ENCODE results near the gene TMEM163. TPM values are rescaled to one million over a fixed set of nuclear protein-coding genes. Genes with fewer than 3 reads are reported as not detected.
"Not testable (repeated sequence)": the region's sequence is repeated elsewhere in the genome, so short reads cannot be mapped to it uniquely, and the experiment has no call there.

Gene TMEM163
- total and polyA plus RNA-seq, 2 of the 13 experiments (the other 11 are each of a cell fraction or from before 2014, with no cell fraction given) = 0.05 TPM; not detected in 1

DNA sequence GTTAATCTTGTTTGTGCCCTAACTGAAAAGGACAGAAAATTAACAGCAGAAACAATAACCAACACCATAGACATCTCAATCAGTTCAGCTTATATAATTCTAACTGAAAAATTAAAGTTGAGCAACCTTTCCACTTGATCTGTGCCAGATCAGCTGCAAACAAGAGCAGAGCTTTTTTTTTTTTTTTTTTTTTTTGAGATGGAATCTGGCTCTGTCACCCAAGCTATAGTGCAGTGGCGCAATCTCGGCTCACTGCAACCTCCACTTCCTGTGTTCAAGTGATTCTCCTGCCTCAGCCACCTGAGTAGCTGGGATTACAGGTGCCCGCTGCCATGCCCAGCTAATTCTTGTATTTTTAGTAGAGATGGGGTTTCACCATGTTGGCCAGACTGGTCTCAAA lies 103.3 kb downstream of the TMEM163 start:
- DNase-seq (ENCODE audit: low spot score); H3K36me3 ChIP-seq (replicated peaks in 1 of 2; ENCODE audit: control insufficient read depth in 1 of 2, insufficient read depth in 2 of 2, low read length in 2 of 2); H4K20me1 ChIP-seq (ENCODE audit: insufficient read depth, low read length); POLR2A ChIA-PET; H2AFZ ChIP-seq (ENCODE audit: low read length); FAIRE-seq; ATAC-seq; H3K27me3 ChIP-seq (ENCODE audit: control insufficient read depth in 1 of 2, insufficient read depth in 2 of 2, low read length in 2 of 2); H3K4me3 ChIP-seq (replicated peaks in 1 of 3; ENCODE audit: insufficient read depth in 1 of 3, low read depth in 2 of 3, low read length in 3 of 3); H3K79me2 ChIP-seq (ENCODE audit: insufficient read depth, low read length); H3K9ac ChIP-seq (ENCODE audit: insufficient read depth, low read depth, low read length); BruUV-seq (replicated peaks); H3K27ac ChIP-seq (ENCODE audit: extremely low read length, insufficient read depth, low read length); CTCF ChIA-PET (ENCODE audit: low intra/inter-chr PET ratio, low total read pairs); in situ Hi-C loops (cut with HindIII; ENCODE audit: extremely low pct_ligation_motif_present, low pct_unique_long_range_greater_than_20kb); H3K9me3 ChIP-seq (ENCODE audit: low read length); intact Hi-C loops (cut with micrococcal nuclease; ENCODE audit: unreplicated experiment); H3K4me1 ChIP-seq (ENCODE audit: insufficient read depth, low read length); H3K4me2 ChIP-seq (ENCODE audit: low read depth, low read length): not testable (repeated sequence)
- 22% methylated on average over 3 of the region's 3 CpGs for WGBS (ENCODE audit: low lambda C conversion rate)

DNA sequence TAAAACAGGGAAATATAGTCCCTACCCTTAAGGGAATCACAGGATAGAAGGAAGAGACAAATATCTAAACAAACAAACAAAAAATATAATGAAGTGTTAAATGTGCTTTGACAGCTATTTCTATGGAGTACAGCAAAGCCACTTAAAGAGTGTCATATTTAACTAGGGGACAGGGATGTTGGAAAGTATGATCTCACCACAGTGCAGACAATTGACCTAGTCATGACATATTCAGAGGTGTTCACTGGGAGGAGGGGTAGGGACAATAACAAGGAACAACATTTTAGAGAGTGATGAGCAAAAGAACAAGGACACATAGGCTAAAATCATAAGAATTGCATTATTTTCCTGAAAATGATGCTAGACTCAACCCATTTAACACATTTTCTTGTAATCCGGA lies 107.5 kb downstream of the TMEM163 start:
- no peak overlapping the region for H3K4me2 ChIP-seq (ENCODE audit: low read depth, low read length)
- ATAC-seq (no peak), DNase-seq (ENCODE audit: low spot score) (no peak), FAIRE-seq (no peak)
- H3K4me3 ChIP-seq (replicated peaks in 1 of 3; ENCODE audit: insufficient read depth in 1 of 3, low read depth in 2 of 3, low read length in 3 of 3) = no peak overlapping the region
- peaks cover 0 to 14% of the 10 kb centered on the region in 2 experiments; a peak in 4 of 5 replicates for H3K27me3 ChIP-seq (ENCODE audit: control insufficient read depth in 1 of 2, insufficient read depth in 2 of 2, low read length in 2 of 2)
- no peaks in the 10 kb centered on the region for H3K36me3 ChIP-seq (replicated peaks in 1 of 2; ENCODE audit: control insufficient read depth in 1 of 2, insufficient read depth in 2 of 2, low read length in 2 of 2)
- H3K79me2 ChIP-seq (ENCODE audit: insufficient read depth, low read length) = no peaks in the 10 kb centered on the region
- no peaks in the 10 kb centered on the region for H3K9me3 ChIP-seq (ENCODE audit: low read length)
- WGBS (ENCODE audit: low lambda C conversion rate) = 11% methylated on average over 1 of the region's 1 CpG
- no peaks in the 10 kb centered on the region for H4K20me1 ChIP-seq (ENCODE audit: insufficient read depth, low read length)
- H2AFZ ChIP-seq (ENCODE audit: low read length) = no peak overlapping the region
- in situ Hi-C loops (cut with HindIII; ENCODE audit: extremely low pct_ligation_motif_present, low pct_unique_long_range_greater_than_20kb) = no loop called here
- H3K9ac ChIP-seq (ENCODE audit: insufficient read depth, low read depth, low read length) = no peak overlapping the region
- ChIA-PET POLR2A (no interaction called here), CTCF (ENCODE audit: low intra/inter-chr PET ratio, low total read pairs) (no interaction called here)
- H3K4me1 ChIP-seq (ENCODE audit: insufficient read depth, low read length) = no peaks in the 10 kb centered on the region
- H3K27ac ChIP-seq (ENCODE audit: extremely low read length, insufficient read depth, low read length) = no peak overlapping the region
- intact Hi-C loops (cut with micrococcal nuclease; ENCODE audit: unreplicated experiment) = no loop called here
- no TSS peak for BruUV-seq (replicated peaks)
- TF ChIP-seq ZNF207 (IDR thresholded peaks at IDR 0.05; ENCODE audit: borderline replicate concordance) = no peak
- TF ChIP-seq, protein P1, sequence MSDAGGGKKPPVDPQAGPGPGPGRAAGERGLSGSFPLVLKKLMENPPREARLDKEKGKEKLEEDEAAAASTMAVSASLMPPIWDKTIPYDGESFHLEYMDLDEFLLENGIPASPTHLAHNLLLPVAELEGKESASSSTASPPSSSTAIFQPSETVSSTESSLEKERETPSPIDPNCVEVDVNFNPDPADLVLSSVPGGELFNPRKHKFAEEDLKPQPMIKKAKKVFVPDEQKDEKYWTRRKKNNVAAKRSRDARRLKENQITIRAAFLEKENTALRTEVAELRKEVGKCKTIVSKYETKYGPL (CRISPR knock-in tag; IDR thresholded peaks at IDR 0.05) = no peak
- TF ChIP-seq, protein P2, sequence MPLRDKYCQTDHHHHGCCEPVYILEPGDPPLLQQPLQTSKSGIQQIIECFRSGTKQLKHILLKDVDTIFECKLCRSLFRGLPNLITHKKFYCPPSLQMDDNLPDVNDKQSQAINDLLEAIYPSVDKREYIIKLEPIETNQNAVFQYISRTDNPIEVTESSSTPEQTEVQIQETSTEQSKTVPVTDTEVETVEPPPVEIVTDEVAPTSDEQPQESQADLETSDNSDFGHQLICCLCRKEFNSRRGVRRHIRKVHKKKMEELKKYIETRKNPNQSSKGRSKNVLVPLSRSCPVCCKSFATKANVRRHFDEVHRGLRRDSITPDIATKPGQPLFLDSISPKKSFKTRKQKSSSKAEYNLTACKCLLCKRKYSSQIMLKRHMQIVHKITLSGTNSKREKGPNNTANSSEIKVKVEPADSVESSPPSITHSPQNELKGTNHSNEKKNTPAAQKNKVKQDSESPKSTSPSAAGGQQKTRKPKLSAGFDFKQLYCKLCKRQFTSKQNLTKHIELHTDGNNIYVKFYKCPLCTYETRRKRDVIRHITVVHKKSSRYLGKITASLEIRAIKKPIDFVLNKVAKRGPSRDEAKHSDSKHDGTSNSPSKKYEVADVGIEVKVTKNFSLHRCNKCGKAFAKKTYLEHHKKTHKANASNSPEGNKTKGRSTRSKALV (CRISPR knock-in tag; IDR thresholded peaks at IDR 0.05) = no peak
- TF ChIP-seq MZF1 (CRISPR knock-in tag; IDR thresholded peaks at IDR 0.05; ENCODE audit: borderline replicate concordance) = no peak
- TF ChIP-seq ZNF230 (CRISPR knock-in tag; IDR thresholded peaks at IDR 0.05) = no peak
- TF ChIP-seq EED (CRISPR knock-in tag; IDR thresholded peaks at IDR 0.05) = no peak
- TF ChIP-seq, protein P3, sequence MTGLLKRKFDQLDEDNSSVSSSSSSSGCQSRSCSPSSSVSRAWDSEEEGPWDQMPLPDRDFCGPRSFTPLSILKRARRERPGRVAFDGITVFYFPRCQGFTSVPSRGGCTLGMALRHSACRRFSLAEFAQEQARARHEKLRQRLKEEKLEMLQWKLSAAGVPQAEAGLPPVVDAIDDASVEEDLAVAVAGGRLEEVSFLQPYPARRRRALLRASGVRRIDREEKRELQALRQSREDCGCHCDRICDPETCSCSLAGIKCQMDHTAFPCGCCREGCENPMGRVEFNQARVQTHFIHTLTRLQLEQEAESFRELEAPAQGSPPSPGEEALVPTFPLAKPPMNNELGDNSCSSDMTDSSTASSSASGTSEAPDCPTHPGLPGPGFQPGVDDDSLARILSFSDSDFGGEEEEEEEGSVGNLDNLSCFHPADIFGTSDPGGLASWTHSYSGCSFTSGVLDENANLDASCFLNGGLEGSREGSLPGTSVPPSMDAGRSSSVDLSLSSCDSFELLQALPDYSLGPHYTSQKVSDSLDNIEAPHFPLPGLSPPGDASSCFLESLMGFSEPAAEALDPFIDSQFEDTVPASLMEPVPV (CRISPR knock-in tag; IDR thresholded peaks at IDR 0.05) = no peak
- TF ChIP-seq ZNF878 (CRISPR knock-in tag; IDR thresholded peaks at IDR 0.05) = no peak
- TF ChIP-seq SP5 (CRISPR knock-in tag; IDR thresholded peaks at IDR 0.05; ENCODE audit: borderline replicate concordance, low read depth) = no peak
- TF ChIP-seq, protein P4, sequence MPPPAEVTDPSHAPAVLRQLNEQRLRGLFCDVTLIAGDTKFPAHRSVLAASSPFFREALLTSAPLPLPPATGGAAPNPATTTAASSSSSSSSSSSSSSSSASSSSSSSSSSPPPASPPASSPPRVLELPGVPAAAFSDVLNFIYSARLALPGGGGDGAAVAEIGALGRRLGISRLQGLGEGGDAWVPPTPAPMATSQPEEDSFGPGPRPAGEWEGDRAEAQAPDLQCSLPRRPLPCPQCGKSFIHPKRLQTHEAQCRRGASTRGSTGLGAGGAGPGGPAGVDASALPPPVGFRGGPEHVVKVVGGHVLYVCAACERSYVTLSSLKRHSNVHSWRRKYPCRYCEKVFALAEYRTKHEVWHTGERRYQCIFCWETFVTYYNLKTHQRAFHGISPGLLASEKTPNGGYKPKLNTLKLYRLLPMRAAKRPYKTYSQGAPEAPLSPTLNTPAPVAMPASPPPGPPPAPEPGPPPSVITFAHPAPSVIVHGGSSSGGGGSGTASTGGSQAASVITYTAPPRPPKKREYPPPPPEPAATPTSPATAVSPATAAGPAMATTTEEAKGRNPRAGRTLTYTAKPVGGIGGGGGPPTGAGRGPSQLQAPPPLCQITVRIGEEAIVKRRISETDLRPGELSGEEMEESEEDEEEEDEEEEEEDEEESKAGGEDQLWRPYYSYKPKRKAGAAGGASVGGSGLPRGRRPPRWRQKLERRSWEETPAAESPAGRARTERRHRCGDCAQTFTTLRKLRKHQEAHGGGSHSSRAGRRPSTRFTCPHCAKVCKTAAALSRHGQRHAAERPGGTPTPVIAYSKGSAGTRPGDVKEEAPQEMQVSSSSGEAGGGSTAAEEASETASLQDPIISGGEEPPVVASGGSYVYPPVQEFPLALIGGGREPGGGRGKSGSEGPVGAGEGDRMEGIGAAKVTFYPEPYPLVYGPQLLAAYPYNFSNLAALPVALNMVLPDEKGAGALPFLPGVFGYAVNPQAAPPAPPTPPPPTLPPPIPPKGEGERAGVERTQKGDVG (CRISPR knock-in tag; IDR thresholded peaks at IDR 0.05; ENCODE audit: borderline replicate concordance) = no peak
- no peak for TF ChIP-seq REL (CRISPR knock-in tag; conservative IDR thresholded peaks at IDR 0.05)
- TF ChIP-seq ATF1 (CRISPR knock-in tag; IDR thresholded peaks at IDR 0.05) = no peak

Measured in HepG2 (cell line).